HG02678 (cell line): ENCODE data around the gene MMP17.
"Not testable (repeated sequence)": the region's sequence is repeated elsewhere in the genome, so short reads cannot be mapped to it uniquely, and the experiment has no call there.

ENCODE experiments used
- ATAC-seq: cut with Tn5 transposase; IDR thresholded peaks from one replicate; pipeline ENCODE4 v1.9.1; 2021; ENCODE audit warnings: mild to moderate bottlenecking, moderate library complexity; ENCODE audit not compliant: unreplicated experiment

MMP17 gene

DNA sequence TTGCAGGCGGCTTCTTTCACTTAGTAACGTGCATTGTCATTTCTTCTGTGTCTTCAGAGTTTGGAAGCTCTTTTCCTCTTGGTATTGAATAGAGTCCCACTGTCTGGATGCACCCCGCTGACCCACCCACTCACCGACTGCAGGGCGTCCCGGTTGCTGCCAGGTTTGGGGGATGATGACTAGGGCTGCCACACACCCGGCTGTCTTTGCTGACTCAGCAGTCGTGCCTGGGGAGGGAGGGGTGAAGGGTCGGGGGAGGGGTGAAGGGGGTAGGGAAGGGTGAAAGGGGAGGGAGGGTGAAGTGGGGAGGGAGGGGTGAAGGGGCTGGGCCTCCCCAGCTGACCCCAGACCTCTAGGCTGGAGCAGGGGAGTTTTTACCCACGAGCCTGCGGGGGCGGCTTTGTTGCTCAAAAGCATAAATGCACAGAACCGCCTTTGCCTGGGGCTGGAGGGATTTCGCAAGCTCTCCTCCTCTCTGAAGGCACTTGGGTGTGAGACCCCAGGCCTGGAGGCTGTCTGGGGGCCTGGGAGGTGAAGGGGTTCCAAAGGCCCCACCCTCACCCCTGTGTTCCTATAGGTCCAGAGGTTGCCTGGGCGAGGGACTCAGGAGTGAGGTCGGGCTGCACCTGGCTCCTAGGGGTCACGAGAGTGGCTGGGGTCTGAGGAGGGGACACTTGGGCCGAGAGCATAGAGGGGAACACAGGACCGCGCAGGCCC, 35.0 kb downstream of the MMP17 start:
- ATAC-seq = no peak

DNA sequence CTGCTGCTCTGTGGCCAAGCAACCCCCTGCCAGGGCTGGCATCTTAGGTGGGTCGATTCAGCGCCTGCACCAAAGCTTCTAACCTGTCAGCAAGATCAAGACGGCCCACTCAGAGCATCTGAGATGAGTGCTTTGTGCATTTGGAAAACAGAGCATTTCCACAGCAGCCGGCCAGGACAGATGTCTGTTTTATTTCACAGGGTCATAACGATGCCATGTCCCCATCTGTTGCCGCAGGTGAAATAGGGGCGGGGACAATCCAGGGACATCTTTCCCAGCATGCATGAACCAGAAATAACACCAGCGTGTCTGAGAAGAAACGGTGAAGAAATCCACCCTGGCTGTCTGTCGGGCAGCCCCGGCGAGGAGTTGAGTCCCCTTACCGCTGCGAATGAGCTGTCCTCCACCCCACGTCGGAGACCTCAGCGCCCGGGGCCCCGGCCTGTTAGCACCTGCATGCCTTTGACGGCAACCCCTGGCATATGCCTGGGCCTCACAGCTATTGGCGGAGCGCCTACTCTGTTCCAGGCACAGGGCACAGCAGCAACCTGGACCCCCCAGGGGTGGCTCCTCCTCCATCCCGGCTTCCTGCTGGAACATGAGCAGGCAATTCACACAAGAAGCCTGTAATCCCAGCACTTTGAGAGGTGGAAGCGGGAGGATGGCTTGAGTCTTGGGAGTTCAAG, 35.7 kb downstream of the MMP17 start:
- no peak for ATAC-seq

DNA sequence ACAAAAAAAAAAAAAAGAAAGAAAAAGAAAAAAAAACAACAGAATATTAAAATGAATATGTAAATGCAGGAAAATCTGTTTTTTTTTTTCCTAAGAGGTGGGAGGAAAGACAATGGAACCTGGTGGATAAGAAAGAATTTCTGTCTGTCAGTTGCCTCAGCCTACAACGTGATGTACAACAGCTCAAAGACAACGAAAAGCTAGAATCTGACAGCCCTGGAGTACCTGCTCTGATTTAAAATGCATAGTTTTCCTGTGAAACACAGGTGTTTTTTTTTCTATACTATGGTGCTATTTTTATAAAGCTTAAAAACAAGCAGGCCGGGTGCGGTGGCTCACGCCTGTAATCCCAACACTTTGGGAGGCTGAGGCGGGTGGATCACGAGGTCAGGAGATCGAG, 36.3 kb downstream of the MMP17 start:
- no peak for ATAC-seq

DNA sequence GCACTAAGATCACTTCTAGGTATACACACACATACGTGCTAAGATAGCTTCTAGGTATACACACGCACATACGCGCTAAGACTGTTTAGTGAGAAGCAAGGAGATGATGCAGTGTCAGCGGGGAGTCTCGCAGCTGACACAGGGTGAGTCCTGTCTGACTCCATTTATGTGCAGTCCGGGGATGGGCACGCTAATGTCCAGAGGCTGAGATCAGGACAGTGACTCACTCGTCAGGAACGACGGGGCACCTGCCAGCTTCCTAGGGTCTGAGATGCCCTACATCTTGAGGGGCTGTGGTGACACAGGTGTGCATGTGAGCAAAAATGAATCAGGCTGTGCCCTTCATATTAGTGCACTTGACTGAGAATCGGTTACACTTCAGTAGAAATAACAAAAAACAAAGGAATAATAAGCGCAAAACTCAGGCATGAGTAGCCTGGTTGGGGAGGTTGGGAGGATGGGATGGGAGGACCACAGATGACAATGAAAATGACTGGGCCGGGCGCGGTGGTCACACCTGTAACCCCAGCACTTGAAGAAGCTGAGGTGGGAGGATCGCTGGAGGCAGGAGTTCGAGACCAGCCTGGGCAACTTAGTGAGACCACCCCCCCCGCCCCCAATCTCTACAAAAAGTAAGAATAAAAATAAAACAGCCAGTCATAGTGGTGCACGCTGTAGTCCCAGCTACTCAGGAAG, 37.1 kb downstream of the MMP17 start:
- no peak for ATAC-seq

DNA sequence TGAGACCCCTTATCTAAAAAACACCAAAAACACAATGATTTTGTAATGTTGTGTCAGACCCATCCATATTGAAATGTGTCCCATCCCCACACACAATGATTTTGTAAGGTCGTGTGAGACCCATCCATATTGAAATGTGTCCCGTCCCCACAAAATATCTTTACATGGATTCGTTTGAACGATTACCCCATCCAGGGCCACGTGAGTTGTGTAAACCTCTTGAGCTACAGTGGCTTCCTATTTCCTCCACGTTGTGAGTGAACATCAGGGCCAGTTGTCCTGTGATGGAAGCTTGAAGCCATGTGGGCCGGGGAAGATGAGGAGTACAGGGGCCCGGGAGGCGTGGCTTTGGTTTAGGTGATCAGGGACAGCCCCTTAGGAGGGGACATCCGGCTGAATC, 39.3 kb downstream of the MMP17 start:
- ATAC-seq = no peak

DNA sequence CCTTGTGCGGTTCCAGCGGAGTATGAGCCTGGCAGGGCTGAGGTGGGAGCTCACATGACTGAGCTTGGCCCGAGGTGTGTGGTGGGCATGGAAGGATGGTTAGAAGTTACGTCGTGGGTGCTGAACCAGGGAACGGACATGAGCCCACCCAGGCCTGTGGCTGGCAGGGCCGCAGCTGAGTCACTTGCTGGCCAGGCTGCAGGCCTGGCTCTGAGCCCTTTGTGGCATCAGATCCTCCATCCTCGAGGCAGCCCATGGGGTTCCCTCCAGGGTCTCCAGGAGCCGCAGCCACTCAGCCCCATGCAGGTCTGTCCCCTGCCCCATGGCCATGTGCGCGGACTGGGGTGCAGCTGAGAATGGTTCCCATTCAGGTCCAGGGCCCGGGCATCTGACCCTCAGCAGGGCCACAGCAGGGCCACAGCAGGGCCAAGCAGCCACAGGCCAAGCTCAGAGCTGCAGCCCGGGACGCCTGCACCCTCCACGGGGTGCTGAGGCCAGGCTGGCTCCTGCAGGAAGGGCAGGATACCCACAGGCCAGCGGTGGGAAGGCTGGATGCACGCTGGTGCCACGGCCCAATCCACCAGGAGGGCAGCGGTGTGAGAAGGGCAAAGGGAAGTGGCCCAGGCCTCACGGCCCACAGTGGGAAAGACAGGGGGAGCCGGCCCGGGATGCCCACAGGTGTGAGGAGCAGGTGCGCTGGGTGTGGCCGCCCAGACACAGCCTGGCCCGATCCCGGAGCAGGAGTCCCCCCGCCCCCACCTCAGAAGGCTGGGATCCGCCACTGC, 39.9 kb downstream of the MMP17 start:
- ATAC-seq = no peak

DNA sequence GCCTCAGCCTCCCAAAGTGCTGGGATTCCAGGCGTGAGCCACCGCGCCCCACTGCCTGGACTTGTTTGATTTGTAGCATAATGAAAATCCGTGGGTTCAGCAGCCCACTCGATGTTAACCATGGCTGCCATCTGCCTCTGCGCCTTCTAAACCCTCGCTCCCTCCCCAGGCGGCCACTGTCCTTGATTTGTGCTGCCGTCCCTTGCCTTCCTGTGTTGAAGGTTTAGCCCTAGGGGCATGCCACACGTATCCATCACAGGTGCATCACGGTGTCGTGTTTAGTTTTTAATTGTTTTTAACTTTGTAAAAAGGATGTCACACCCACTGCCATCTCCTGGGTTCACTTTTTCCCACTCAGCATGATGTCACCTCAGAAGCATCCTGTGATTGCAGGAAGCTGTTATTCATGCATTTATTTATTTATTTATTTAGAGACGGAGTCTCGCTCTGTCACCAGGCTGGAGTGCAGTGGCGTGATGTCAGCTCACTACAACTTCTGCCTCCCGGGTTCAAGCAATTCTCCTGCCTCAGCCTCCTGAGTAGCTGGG, 41.8 kb downstream of the MMP17 start:
- ATAC-seq = no peak

DNA sequence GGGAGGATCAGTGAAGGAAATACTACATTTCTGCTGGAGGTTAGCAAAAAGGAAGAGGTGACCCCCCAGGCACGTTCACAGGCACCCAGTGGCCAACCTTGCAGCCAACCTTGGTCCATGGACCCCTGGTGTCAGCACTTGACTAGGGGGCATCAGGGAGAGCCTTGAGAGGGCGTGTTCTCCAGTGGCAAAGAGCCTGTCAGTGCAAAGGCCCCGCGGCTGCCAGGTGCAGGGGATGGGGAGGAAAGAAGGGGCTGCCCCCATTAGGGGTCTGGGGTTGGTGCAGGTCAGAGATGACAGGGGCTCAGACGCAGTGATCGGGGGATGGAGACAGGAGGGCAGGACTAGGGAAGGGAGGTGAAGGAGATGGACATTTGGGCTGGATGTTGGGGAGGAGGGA, 43.5 kb downstream of the MMP17 start:
- ATAC-seq = no peak

DNA sequence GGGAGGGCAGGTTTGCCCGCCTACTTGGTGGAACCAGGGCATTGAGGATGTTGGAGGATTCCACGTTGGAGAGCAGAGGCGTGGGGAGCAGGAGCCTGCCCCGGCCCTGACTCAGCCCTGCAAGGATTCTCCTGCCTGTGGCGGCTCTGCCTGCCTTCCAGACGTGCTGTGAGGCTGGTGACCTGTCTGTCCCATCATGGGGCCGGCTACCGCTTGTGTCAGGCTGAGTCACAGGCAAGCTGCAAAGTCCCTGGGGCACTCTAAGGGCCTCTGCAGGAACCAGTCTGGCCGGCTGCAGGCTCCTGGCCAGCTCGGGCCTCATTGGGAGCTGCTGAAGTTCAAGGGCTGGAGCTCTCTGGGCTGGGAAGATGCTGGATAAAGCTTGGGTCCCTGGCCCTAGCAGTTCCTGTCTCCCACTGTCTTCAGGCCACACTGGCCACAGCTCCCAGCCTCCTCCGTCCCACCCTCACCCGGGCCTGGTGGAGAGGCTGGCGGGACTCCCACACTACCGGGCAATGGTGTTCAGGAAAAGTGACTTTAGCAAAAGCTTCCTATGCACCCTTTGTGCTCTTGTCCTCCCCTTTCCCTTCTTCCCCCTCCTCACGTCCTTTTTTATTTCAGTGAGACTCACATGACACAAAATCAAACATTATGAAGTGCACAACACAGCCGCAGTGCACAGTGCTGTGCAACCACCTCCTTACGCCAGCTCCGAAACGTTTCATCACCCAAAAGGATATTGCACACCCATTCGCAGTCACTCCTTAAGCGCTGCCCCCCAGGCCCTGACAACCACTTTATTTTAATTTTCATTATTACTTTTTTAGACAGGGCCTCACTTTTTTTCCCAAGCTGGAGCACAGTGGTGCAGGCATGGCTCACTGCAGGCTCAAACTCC, 44.2 kb downstream of the MMP17 start:
- no peak for ATAC-seq

DNA sequence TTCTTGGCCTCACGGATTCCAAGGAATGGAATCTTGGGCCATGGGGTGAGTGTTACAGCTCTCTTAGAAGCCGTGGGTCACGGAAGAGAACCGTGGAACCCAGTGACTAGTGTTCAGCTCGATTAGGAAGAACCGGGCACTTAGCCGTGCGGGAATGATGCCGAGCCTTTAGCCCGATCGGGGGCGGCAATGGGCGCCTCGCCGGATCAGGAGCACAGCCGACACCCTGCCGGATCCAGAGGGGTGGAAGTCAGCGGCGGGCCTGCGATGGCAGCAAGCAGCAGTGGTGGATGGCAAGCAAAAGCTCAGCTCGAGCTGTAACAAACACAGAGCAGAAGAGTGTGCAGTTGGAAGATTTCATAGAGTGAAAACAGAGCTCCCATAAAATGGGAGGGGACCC, 45.1 kb downstream of the MMP17 start:
- ATAC-seq = no peak

DNA sequence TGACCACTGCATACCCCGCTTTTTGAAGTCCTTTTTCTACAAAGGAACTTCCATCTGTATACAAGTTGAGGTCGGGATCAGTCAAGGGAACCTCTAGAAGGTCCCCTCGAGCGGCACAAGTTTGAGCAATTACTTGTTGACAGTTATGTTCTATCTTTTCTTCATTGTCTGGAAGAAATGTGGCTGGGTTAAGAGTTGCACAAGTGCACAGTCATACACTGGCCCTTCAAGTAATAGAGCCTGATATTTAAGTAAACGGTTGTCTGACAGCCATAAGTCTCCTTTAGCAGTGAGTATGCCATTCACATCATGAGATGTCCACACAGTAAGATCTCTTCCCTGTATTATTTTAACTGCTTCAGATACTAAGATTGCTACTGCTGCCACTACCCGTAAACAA, 46.8 kb downstream of the MMP17 start:
- not testable (repeated sequence) for ATAC-seq

DNA sequence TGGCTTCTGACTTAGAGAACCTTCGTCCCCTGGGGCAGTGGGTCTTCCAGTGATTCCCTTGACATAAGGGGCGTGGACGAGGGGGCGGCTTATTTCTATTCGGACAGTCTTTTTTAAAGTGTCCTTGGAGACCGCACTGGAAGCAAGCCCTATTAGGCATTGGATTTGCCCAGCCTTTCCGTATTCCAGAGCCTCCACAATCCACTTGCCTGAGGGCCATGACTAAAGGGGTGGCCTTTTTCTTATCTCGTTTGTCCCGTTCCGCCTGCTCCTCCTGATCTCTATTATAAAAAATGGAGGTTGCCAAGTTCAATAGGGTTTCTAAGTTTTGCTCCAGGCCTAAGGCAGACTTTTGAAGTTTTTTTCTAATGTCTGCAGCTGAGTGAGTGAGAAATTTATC, 49.0 kb downstream of the MMP17 start:
- not testable (repeated sequence) for ATAC-seq

DNA sequence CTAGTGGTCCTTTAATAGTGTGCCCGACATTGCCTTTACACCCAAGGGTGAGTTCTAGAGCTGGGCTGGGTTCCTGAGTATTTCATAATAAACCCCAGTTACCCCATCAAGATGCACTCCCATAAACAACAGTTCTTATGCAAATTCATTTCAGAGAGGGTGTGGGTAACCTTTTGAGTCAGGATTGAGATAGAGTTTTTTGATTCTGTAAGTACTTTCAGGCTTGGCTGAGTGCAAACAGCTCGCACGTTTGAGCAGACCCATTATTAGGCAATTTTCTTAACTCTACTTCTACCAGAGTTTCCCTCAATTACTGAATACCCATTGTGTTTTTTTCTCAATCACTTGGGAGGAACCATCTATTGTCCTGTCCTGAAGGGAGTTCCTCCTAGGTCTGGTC, 50.2 kb downstream of the MMP17 start:
- ATAC-seq = not testable (repeated sequence)

DNA sequence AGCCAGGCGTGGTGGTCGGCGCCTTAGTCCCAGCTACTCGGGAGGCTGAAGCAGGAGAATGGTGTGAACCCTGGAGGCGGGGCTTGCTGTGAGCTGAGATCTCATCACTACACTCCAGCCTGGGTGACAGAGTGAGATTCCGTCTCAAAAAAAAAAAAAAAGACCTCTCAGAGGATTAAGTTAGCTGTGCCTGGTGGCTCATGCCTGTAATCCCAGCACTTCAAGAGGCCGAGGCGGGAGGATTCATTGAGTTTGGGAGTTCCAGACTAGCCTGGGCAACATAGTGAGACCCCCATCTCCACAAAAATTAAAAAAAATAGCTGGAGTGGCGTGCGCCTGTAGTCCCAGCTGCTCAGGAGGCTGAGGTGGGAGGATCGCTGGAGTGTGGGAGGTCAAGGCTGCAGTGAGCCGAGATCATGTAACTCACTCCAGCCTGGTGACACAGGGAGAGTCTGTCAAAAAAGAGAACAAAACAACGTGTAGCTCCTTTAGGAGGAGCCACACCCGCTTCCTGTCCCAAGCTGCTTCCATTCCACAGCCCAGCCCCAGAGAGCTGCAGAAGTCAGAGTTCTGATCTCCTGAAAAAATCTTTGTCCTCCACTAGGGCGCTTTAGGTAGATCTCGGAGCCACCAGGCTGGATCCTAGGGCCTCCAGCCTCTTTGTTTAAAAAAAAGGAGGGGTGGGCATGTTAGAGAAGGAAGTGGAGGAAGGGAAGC, 54.8 kb downstream of the MMP17 start:
- ATAC-seq = no peak

DNA sequence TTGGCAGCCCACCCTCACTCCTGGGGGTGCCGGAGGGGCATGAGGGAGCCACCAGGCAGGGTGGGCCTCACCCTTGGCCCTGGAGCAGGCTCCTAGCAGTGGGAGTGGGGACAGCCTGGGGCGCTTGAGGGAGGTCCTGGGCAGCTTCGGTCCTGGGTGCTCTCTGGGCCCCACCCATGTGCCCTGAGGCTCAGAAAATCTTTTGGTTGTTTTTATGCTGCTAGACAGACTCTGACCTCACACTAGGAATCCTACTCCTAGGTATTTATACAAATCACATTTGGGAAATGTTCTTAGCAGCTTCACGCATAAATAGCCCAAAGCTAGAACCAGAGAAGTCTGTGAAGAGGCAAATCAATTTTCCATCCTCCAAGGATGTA, 55.3 kb downstream of the MMP17 start:
- ATAC-seq = no peak

DNA sequence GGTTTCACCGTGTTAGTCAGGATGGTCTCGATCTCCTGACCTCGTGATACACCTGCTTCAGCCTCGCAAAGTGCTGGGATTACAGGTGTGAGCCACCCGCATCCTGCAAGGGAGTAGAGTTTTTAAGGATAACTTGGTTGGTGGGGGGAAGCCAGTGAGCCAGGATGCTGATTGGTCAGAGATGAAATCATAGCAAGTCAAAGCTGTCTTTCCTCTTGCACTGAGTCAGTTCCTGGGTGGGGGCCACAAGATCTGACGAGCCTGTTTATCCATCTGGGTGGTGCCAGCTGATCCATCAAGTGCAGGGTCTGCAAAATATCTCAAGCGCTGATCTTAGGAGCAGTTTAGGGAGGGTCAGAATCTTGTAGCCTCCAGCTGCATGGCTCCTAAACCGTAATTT, 56.9 kb downstream of the MMP17 start:
- ATAC-seq = not testable (repeated sequence)

DNA sequence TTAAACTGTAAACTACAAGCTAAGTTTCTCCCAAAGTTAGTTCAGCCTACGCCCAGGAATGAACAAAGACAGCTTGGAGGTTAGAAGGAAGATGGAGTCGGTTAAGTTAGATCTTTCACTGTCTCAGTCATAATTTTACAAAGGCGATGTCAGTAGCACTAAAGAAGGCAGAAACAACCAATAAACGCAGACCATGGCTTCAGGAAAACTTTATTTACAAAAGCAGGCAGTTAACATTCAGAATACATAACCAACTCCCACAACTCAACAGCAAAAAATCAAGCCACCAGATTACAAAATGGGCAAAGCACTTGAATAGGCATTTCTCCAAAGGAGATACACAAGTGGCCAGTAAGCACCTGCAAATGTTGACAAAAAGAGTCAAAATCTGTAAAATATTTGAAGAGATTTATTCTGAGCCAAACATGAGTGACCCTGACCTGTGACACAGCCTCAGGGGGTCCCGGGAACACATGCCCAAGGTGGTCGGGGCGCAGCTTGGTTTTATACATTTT, 57.4 kb downstream of the MMP17 start:
- no peak for ATAC-seq

DNA sequence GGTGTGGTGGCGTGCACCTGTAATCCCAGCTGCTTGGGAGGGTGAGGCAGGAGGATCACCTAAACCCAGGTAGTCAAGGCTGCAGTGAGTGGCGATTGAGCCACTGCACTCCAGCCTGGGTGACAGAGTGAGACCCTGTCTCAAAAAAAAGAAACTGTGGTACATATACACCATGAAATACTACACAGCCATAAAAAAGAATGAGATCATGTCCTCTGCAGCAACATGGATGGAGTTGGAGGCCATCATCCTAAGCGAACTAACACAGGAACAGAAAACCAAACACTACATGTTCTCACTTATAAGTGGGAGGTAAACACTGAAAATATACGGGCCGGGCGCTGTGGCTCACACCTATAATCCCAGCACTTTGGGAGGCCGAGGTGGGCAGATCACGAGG, 63.5 kb downstream of the MMP17 start:
- not testable (repeated sequence) for ATAC-seq
